ENCODE data around the gene USO1. TPM values are rescaled to one million over a fixed set of nuclear protein-coding genes. Genes with fewer than 3 reads are reported as not detected.

USO1 gene
- total and polyA plus RNA-seq, 2 donors (not counting 3 experiments of a cell fraction or from before 2014, with no cell fraction given) = 29.1 to 66.0 TPM

DNA sequence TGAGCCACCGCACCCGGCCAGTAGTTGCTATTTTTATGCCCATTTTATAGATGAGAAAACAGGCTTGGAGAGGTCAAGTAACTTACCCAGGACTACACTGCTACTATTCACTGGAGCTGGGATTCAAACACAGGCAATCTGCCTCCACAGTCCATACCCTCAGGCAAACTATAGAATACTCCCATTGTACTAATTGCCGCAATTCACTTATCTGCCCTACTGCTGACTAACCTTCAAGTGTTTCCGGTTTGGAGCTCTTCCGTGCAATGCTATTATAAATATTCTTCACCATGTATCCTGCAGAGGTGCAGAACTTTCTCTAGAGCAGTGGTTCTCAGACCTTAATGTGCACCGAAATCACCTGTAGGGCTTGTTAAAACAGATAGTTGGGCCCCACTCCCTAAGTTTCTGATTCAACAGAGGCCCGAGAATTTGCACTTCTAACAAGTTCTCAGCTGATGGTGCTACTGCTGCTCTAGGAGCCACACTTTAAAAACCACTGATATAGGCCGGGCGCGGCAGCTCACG, 49.3 kb upstream of the USO1 start:
- Histone ChIP-seq H4K20me1 (replicated peaks; ENCODE audit: control insufficient read depth, extremely low read depth, insufficient read depth, low read length) (peaks cover 6% of the 10 kb centered on the region), H3K4me1 (ENCODE audit: control insufficient read depth, extremely low read depth, insufficient read depth, low read length) (peaks cover 25% of the 10 kb centered on the region), H3K36me3 (ENCODE audit: control insufficient read depth in 2 of 2, extremely low read depth in 1 of 2, insufficient read depth in 2 of 2, low read length in 2 of 2) (no peaks in the 10 kb centered on the region), H3K27ac (ENCODE audit: insufficient read depth, low read depth, low read length) (no peak overlapping the region), H3K9ac (replicated peaks; ENCODE audit: extremely low read depth, insufficient read depth, low read length) (no peak overlapping the region), H3K9me3 (replicated peaks; ENCODE audit: control insufficient read depth, insufficient read depth, low read length) (no peaks in the 10 kb centered on the region), H3K27me3 (ENCODE audit: control insufficient read depth in 2 of 2, insufficient read depth in 2 of 2, low read length in 2 of 2) (no peaks in the 10 kb centered on the region), H3K4me3 (replicated peaks in 1 of 3; ENCODE audit: insufficient read depth in 1 of 3, low read depth in 1 of 3, low read length in 3 of 3) (no peak overlapping the region), H3K9me1 (replicated peaks; ENCODE audit: control insufficient read depth, extremely low read depth, insufficient read depth, low read length) (no peaks in the 10 kb centered on the region), H3K79me2 (ENCODE audit: control insufficient read depth, insufficient read depth, low read length) (peaks cover 30% of the 10 kb centered on the region), H2AFZ (ENCODE audit: low read depth, low read length) (no peak overlapping the region), H3K4me2 (ENCODE audit: insufficient read depth, low read length) (no peak overlapping the region)
- intact Hi-C loops (cut with micrococcal nuclease) = no loop called here
- dilution Hi-C loops (cut with MboI; ENCODE audit: extremely low pct_ligation_motif_present, low sequenced_read_pairs) = no loop called here
- ChIA-PET POLR2A (interaction anchor here (1.4 kb wide), 1 partner anchor 49 kb away, joined by 3 read pairs; the partner anchor contains the start of gene USO1), CTCF (interaction anchor here (0.8 to 2.5 kb wide), 4 partner anchors 8 to 49 kb away, joined by 3 to 12 read pairs (median 7); partner anchors contain the start of gene USO1)
- BruUV-seq (replicated peaks) = no TSS peak
- TF ChIP-seq POLR2A (IDR thresholded peaks at IDR 0.05; ENCODE audit: low read depth, low read length) = no peak
- no peak for TF ChIP-seq JUN (IDR thresholded peaks at IDR 0.05; ENCODE audit: borderline replicate concordance, insufficient read depth, insufficient read length, low read depth)
- no peak for TF ChIP-seq CTCF (IDR thresholded peaks at IDR 0.05; ENCODE audit: extremely low read depth in 1 of 2, insufficient read depth in 1 of 2, low read depth in 1 of 2, low read length in 2 of 2)
- TF ChIP-seq POLR2AphosphoS5 (IDR thresholded peaks at IDR 0.05; ENCODE audit: insufficient read depth, low read depth, low read length) = no peak
- TF ChIP-seq, protein P1, sequence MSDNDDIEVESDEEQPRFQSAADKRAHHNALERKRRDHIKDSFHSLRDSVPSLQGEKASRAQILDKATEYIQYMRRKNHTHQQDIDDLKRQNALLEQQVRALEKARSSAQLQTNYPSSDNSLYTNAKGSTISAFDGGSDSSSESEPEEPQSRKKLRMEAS (IDR thresholded peaks at IDR 0.05; ENCODE audit: insufficient read depth, insufficient read length) = no peak
- TF ChIP-seq EZH2 (IDR thresholded peaks at IDR 0.05; ENCODE audit: borderline replicate concordance, low read depth, low read length, severe bottlenecking) = no peak
- TF ChIP-seq GATA2 (IDR thresholded peaks at IDR 0.05; ENCODE audit: insufficient read depth, insufficient read length, low read depth, low read length) = no peak
- no peak for TF ChIP-seq MYC (IDR thresholded peaks at IDR 0.05; ENCODE audit: low read depth, low read length)
- no peak for TF ChIP-seq FOS (IDR thresholded peaks at IDR 0.05; ENCODE audit: borderline replicate concordance, insufficient read depth, low read length)
- no peak for FAIRE-seq
- no peak for DNase-seq (ENCODE audit: low read depth, low spot score)
